GM12891 (cell line): ENCODE data around the gene NECAP2.
"Not testable (repeated sequence)": the region's sequence is repeated elsewhere in the genome, so short reads cannot be mapped to it uniquely, and the experiment has no call there.

Source experiments
- POLR2A ChIP-seq: IDR thresholded peaks from 2 replicates; pipeline ENCODE4 v1.6.1; 2011; ENCODE audit warnings: low read depth, low read length, control low read depth
- POLR2AphosphoS5 ChIP-seq: IDR thresholded peaks from 2 replicates; pipeline ENCODE4 v1.6.1; 2011; ENCODE audit warnings: low read depth, low read length, control low read depth
- POU2F2 ChIP-seq: IDR thresholded peaks from 2 replicates; pipeline ENCODE4 v1.6.1; 2011; ENCODE audit warnings: low read depth, mild to moderate bottlenecking, control low read depth, low read length, moderate library complexity
- SPI1 ChIP-seq: IDR thresholded peaks from 2 replicates; pipeline ENCODE4 v1.6.1; 2011; ENCODE audit warnings: low read depth, low read length, control low read depth
- TAF1 ChIP-seq: IDR thresholded peaks from 2 replicates; pipeline ENCODE4 v1.6.1; 2011; ENCODE audit warnings: low read depth, low read length, control low read depth

GRCh38 chr1:16456151-16456550, 15.6 kb downstream of the NECAP2 start:
- TF ChIP-seq POU2F2, POLR2AphosphoS5, POLR2A, TAF1, SPI1: not testable (repeated sequence)
